Gastrocnemius medialis (tissue), 4 donors: ENCODE data around the gene SMAD3. TPM values are rescaled to one million over a fixed set of nuclear protein-coding genes. Genes with fewer than 3 reads are reported as not detected.
A peak's percentile ranks its signal among the peaks of the same experiment; 100 is the strongest.

Source experiments
- ATAC-seq, 2 donors: fragments of 150-250 bp; one replicate each; pipeline ENCODE4 v1.9.1; 2016
- DNase-seq, 2 donors: peaks; one replicate each; pipeline ENCODE4 v3.0.0-alpha.2; 2019
- H3K27ac ChIP-seq, 4 donors: fragments of 200-600 bp; sonication (generic); 1 replicate in 1 of 4; 2 replicates in 3 of 4; pipeline ENCODE4 v1.5.1; 2016 to 2018; ENCODE audit warnings: mild to moderate bottlenecking in 2 of 4, moderate library complexity in 1 of 4
- H3K27me3 ChIP-seq, 3 donors: fragments of 200-600 bp; sonication (generic) in 2 of 3; 1 replicate in 1 of 3; 2 replicates in 2 of 3; pipeline versions ENCODE4 v1.5.1 to v1.6.0; 2016 to 2019; ENCODE audit warnings: mild to moderate bottlenecking in 1 of 3, moderate library complexity in 1 of 3
- H3K36me3 ChIP-seq, 2 donors: fragments of 200-600 bp; sonication (generic) in 1 of 2; one replicate each; pipeline ENCODE4 v1.5.1; 2017 to 2018
- H3K4me1 ChIP-seq, 2 donors: fragments of 200-600 bp; sonication (generic) in 1 of 2; one replicate each; pipeline ENCODE4 v1.5.1; 2016 to 2017; ENCODE audit warnings: mild to moderate bottlenecking in 2 of 2
- H3K4me3 ChIP-seq, 4 donors: fragments of 200-600 bp; sonication (generic) in 3 of 4; 1 replicate in 1 of 4; 2 replicates in 3 of 4; pipeline ENCODE4 v1.5.1; 2016 to 2019; ENCODE audit warnings: mild to moderate bottlenecking in 2 of 4
- H3K9me3 ChIP-seq, 3 donors: fragments of 200-600 bp; sonication (generic) in 2 of 3; 1 replicate in 1 of 3; 2 replicates in 2 of 3; pipeline ENCODE4 v1.5.1; 2016 to 2019
- CTCF ChIP-seq, 5 experiments: fragments of 450-650 bp in 3 of 5; fragments of 200-600 bp in 2 of 5; sonication (generic) in 2 of 5; IDR thresholded peaks in 4 of 5; conservative IDR thresholded peaks in 1 of 5; 1 replicate in 4 of 5; 2 replicates in 1 of 5; pipeline ENCODE4 v1.5.1; 2016 to 2019; ENCODE audit warnings: antibody characterized with exemption in 5 of 5, mild to moderate bottlenecking in 3 of 5, moderate library complexity in 3 of 5
- POLR2A ChIP-seq, 2 donors: fragments of 450-650 bp; IDR thresholded peaks; one replicate each; pipeline ENCODE4 v1.6.1; 2017; ENCODE audit warnings: antibody characterized with exemption in 2 of 2, mild to moderate bottlenecking in 2 of 2, moderate library complexity in 2 of 2
- in situ Hi-C, 4 donors: fragments of 200-750 bp; cut with MboI; loops; one replicate each; pipeline versions ENCODE4 v1.15.0 to v1.8.0; 2017; ENCODE audit warnings: low sequenced_read_pairs in 4 of 4
- intact Hi-C: fragments of 100-400 bp; cut with DNase I; formaldehyde crosslinking; loops from one replicate; pipeline ENCODE4 v1.15.1; 2023; ENCODE audit warnings: low total_unique reads
- total RNA-seq, 4 donors: library from RNA; depleted of rRNA; stranded (reverse); fragments of >200 nt; gene quantifications; one replicate each; pipeline versions ENCODE4 v1.1.0 to v1.2.3, GENCODE V29; 2016

The SMAD3 gene
- total RNA-seq, 4 donors from 2014 or later: 15.9 to 61.7 (median 26.3) TPM

GRCh38 chr15:67228286-67228685 lies 162.9 kb downstream of the SMAD3 start:
- DNase-seq: no peak
- Histone ChIP-seq H3K9me3 (no peaks in the 10 kb centered on the region), H3K4me1 (peaks cover 0 to 5% of the 10 kb centered on the region in 2 donors), H3K27ac (no peak overlapping the region), H3K36me3 (peaks cover 0 to 44% of the 10 kb centered on the region in 2 donors), H3K27me3 (no peaks in the 10 kb centered on the region), H3K4me3 (no peak overlapping the region)
- in situ Hi-C loops (loop anchor here in 1 of 4 donors (25.0 kb wide), 1 partner anchor 91 kb away; no protein-coding TSS in a partner anchor), intact Hi-C loops (no loop called here)
- no peak for ATAC-seq
- TF ChIP-seq POLR2A (IDR thresholded peaks at IDR 0.05) (no peak), CTCF (IDR thresholded peaks at IDR 0.05 in 4 of 5, conservative IDR thresholded peaks at IDR 0.05 in 1 of 5) (no peak)

- peaks cover 0 to 5% of the 10 kb centered on the region in 2 donors for H3K4me1 ChIP-seq
- H3K4me3 ChIP-seq: no peak overlapping the region
- no peaks in the 10 kb centered on the region for H3K27me3 ChIP-seq
- intact Hi-C loops (no loop called here), in situ Hi-C loops (loop anchor here in 1 of 4 donors (25.0 kb wide), 1 partner anchor 93 kb away; no protein-coding TSS in a partner anchor)
- ATAC-seq (no peak), DNase-seq (no peak)
- H3K9me3 ChIP-seq: no peaks in the 10 kb centered on the region
- TF ChIP-seq POLR2A (IDR thresholded peaks at IDR 0.05) (no peak), CTCF (IDR thresholded peaks at IDR 0.05 in 4 of 5, conservative IDR thresholded peaks at IDR 0.05 in 1 of 5) (no peak)
- H3K36me3 ChIP-seq: peaks cover 0 to 56% of the 10 kb centered on the region in 2 donors
- H3K27ac ChIP-seq: no peak overlapping the region
Observed at GRCh38 chr15:67230504-67230903, 165.1 kb downstream of the SMAD3 start.

GRCh38 chr15:67232591-67232990 lies 167.2 kb downstream of the SMAD3 start:
- in situ Hi-C loops: loop anchor here in 1 of 4 donors (25.0 kb wide), 1 partner anchor 95 kb away; no protein-coding TSS in a partner anchor
- no peak for ATAC-seq

GRCh38 chr15:67240235-67241131 lies 175.1 kb downstream of the SMAD3 start:
- H3K9me3 ChIP-seq: no peaks in the 10 kb centered on the region
- TF ChIP-seq POLR2A (IDR thresholded peaks at IDR 0.05): no peak
- peak in 4 of 5 experiments; percentile 20 to 35 (median 29) for TF ChIP-seq CTCF (IDR thresholded peaks at IDR 0.05 in 4 of 5, conservative IDR thresholded peaks at IDR 0.05 in 1 of 5)
- ATAC-seq: peak; percentile 59

More at GRCh38 chr15:67232591-67232990, 167.2 kb downstream of the SMAD3 start:
- Histone ChIP-seq H3K27me3 (no peaks in the 10 kb centered on the region), H3K4me3 (no peak overlapping the region), H3K9me3 (no peaks in the 10 kb centered on the region), H3K36me3 (peaks cover 0 to 56% of the 10 kb centered on the region in 2 donors), H3K4me1 (peaks cover 0 to 5% of the 10 kb centered on the region in 2 donors), H3K27ac (no peak overlapping the region)
- no peak for TF ChIP-seq POLR2A (IDR thresholded peaks at IDR 0.05)
- no peak for TF ChIP-seq CTCF (IDR thresholded peaks at IDR 0.05 in 4 of 5, conservative IDR thresholded peaks at IDR 0.05 in 1 of 5)
- intact Hi-C loops: no loop called here
- DNase-seq: no peak

More at GRCh38 chr15:67240235-67241131, 175.1 kb downstream of the SMAD3 start:
- H3K27me3 ChIP-seq: no peaks in the 10 kb centered on the region
- peaks cover 30 to 41% of the 10 kb centered on the region in 2 donors for H3K4me1 ChIP-seq
- DNase-seq: peak in 1 of 2 donors; percentile 9
- in situ Hi-C loops: loop anchor here in 1 of 4 donors (25.0 kb wide), 1 partner anchor 103 kb away; no protein-coding TSS in a partner anchor
- peak overlapping the region in 2 of 4 donors; percentile 55 to 56 for H3K27ac ChIP-seq
- no peaks in the 10 kb centered on the region for H3K36me3 ChIP-seq
- H3K4me3 ChIP-seq: no peak overlapping the region
- intact Hi-C loops: loop anchor here (2.0 kb wide), 1 partner anchor 62 kb away; no protein-coding TSS in a partner anchor
